HepG2 (cell line): ENCODE data around the gene CEACAM3. TPM values are rescaled to one million over a fixed set of nuclear protein-coding genes. Genes with fewer than 3 reads are reported as not detected.
A peak's percentile ranks its signal among the peaks of the same experiment; 100 is the strongest.

ENCODE experiments used
- ARNT2 ChIP-seq: sonication (generic); formaldehyde crosslinking; IDR thresholded peaks from 2 replicates; pipeline ENCODE4 v1.8.0; 2022; ENCODE audit warnings: mild to moderate bottlenecking, low read depth, missing genetic modification reagents, moderate library complexity
- FOSL1 ChIP-seq: sonication (generic); formaldehyde crosslinking; IDR thresholded peaks from 2 replicates; pipeline ENCODE4 v1.9.0; 2021; ENCODE audit warnings: missing genetic modification reagents, borderline replicate concordance
- FOXM1 ChIP-seq: sonication (generic); formaldehyde crosslinking; IDR thresholded peaks from 2 replicates; pipeline ENCODE4 v1.5.0; 2020; ENCODE audit warnings: missing genetic modification reagents
- HCFC1 ChIP-seq: fragments of 150-350 bp; IDR thresholded peaks from 2 replicates; pipeline ENCODE4 v1.6.1; 2014; ENCODE audit warnings: low read depth, low read length
- SP2 ChIP-seq: sonication (generic); formaldehyde crosslinking; IDR thresholded peaks from 2 replicates; pipeline ENCODE4 v1.5.1; 2020; ENCODE audit warnings: mild to moderate bottlenecking, missing genetic modification reagents
- SSRP1 ChIP-seq: IDR thresholded peaks from 2 replicates; pipeline ENCODE4 v1.6.1; 2016; ENCODE audit warnings: control low read depth
- ZNF232 ChIP-seq: sonication (generic); formaldehyde crosslinking; IDR thresholded peaks from 2 replicates; pipeline ENCODE4 v1.4.0; 2020; ENCODE audit warnings: missing genetic modification reagents, borderline replicate concordance
- ZNF775 ChIP-seq: sonication (generic); formaldehyde crosslinking; IDR thresholded peaks from 2 replicates; pipeline ENCODE4 v1.4.0; 2020; ENCODE audit warnings: missing genetic modification reagents, mild to moderate bottlenecking, moderate library complexity, borderline replicate concordance
- polyA plus RNA-seq, 8 experiments: library from polyadenylated mRNA; depleted of rRNA in 3 of 8; stranded (reverse) in 7 of 8; unstranded in 1 of 8; fragments of >200 nt; fragmentation: Illumina TruSeq in 4 of 8; extraction: Trizol in 4 of 8; gene quantifications; 2 replicates each; pipeline versions ENCODE4 v1.2.1 to v1.2.3, GENCODE V29; 2011 to 2016; ENCODE audit warnings: low read depth in 4 of 8, missing spikeins in 1 of 8, mixed read lengths in 1 of 8; ENCODE audit not compliant: insufficient read depth in 1 of 8
- total RNA-seq, 5 experiments: library from RNA; depleted of rRNA; stranded (reverse); fragments of >200 nt; fragmentation: Illumina TruSeq; extraction: Trizol; gene quantifications; 2 replicates each; pipeline ENCODE4 v1.2.3, GENCODE V29; 2016; ENCODE audit warnings: low read depth in 1 of 5
- TF ChIP-seq, protein P1 (sequence below): sonication (generic); formaldehyde crosslinking; IDR thresholded peaks from 2 replicates; pipeline ENCODE4 v1.5.0; 2020; ENCODE audit warnings: missing genetic modification reagents
- TF ChIP-seq, protein P2 (sequence below): IDR thresholded peaks from 2 replicates; pipeline ENCODE4 v1.6.1; 2018; ENCODE audit warnings: missing genetic modification reagents, mild to moderate bottlenecking, missing compliant biosample characterization
- TF ChIP-seq, protein P3 (sequence below): IDR thresholded peaks from 2 replicates; pipeline ENCODE4 v1.6.1; 2018; ENCODE audit warnings: missing genetic modification reagents
- TF ChIP-seq, protein P4 (sequence below): sonication (generic); formaldehyde crosslinking; IDR thresholded peaks from 2 replicates; pipeline ENCODE4 v1.4.0; 2020; ENCODE audit warnings: mild to moderate bottlenecking, missing genetic modification reagents
- TF ChIP-seq, protein P5 (sequence below): sonication (generic); formaldehyde crosslinking; IDR thresholded peaks from 2 replicates; pipeline ENCODE4 v1.4.0; 2020; ENCODE audit warnings: missing genetic modification reagents, mild to moderate bottlenecking, borderline replicate concordance

The CEACAM3 gene
- total and polyA plus RNA-seq, 2 of the 13 experiments (the other 11 are each of a cell fraction or from before 2014, with no cell fraction given): not detected

DNA sequence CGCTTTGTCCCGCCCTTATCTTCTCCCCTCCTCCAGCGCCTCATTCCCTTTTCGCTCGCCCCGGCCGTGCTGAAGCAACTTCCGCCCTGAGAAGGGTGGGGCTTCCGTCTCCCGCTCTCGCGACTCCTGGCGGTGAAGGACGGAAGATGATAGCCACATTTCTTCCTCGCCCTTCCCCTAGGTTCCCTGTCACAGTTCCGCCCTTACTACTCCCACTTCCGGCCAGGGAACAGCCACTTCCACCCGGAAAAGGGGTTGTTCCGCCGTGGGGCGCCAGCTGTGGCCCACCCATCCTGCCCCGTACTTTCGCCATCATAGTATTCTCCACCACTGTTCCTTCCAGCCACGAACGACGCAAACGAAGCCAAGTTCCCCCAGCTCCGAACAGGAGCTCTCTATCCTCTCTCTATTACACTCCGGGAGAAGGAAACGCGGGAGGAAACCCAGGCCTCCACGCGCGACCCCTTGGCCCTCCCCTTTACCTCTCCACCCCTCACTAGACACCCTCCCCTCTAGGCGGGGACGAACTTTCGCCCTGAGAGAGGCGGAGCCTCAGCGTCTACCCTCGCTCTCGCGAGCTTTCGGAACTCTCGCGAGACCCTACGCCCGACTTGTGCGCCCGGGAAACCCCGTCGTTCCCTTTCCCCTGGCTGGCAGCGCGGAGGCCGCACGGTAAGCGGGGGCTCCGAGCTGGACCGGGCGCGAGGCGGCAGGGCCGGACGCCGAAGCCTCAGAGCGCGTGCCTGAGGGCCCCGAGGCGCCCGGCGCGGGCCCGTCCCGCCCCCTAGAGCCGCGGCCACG lies 63.4 kb downstream of the CEACAM3 start, which contains the start of gene RPS19 (continued):
- TF ChIP-seq, protein P1, sequence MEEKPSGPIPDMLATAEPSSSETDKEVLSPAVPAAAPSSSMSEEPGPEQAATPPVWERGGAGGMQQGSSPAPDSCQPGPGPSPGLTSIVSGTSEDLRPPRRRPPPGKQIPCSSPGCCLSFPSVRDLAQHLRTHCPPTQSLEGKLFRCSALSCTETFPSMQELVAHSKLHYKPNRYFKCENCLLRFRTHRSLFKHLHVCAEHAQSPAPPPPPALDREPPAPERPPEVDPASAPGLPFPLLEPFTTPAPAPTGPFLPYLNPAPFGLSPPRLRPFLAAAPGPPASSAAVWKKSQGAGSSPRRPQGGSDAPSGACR (CRISPR knock-in tag): 0 out of 2 replicates have a peak, but pooled peaks have one; percentile 27
- TF ChIP-seq, protein P2, sequence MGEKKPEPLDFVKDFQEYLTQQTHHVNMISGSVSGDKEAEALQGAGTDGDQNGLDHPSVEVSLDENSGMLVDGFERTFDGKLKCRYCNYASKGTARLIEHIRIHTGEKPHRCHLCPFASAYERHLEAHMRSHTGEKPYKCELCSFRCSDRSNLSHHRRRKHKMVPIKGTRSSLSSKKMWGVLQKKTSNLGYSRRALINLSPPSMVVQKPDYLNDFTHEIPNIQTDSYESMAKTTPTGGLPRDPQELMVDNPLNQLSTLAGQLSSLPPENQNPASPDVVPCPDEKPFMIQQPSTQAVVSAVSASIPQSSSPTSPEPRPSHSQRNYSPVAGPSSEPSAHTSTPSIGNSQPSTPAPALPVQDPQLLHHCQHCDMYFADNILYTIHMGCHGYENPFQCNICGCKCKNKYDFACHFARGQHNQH (CRISPR knock-in tag): peak; percentile 44
- TF ChIP-seq FOXM1 (CRISPR knock-in tag) (no peak), SP2 (CRISPR knock-in tag) (peak; percentile 86), SSRP1 (no peak; the same call in 1 of the 2 replicates), ZNF232 (CRISPR knock-in tag) (no peak), FOSL1 (CRISPR knock-in tag) (no peak), ARNT2 (CRISPR knock-in tag) (peak; percentile 99), ZNF775 (CRISPR knock-in tag) (no peak; the same call in 1 of the 2 replicates), HCFC1 (peak; percentile 88)
- TF ChIP-seq, protein P3, sequence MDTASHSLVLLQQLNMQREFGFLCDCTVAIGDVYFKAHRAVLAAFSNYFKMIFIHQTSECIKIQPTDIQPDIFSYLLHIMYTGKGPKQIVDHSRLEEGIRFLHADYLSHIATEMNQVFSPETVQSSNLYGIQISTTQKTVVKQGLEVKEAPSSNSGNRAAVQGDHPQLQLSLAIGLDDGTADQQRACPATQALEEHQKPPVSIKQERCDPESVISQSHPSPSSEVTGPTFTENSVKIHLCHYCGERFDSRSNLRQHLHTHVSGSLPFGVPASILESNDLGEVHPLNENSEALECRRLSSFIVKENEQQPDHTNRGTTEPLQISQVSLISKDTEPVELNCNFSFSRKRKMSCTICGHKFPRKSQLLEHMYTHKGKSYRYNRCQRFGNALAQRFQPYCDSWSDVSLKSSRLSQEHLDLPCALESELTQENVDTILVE (CRISPR knock-in tag): peak; percentile 95
- TF ChIP-seq, protein P4, sequence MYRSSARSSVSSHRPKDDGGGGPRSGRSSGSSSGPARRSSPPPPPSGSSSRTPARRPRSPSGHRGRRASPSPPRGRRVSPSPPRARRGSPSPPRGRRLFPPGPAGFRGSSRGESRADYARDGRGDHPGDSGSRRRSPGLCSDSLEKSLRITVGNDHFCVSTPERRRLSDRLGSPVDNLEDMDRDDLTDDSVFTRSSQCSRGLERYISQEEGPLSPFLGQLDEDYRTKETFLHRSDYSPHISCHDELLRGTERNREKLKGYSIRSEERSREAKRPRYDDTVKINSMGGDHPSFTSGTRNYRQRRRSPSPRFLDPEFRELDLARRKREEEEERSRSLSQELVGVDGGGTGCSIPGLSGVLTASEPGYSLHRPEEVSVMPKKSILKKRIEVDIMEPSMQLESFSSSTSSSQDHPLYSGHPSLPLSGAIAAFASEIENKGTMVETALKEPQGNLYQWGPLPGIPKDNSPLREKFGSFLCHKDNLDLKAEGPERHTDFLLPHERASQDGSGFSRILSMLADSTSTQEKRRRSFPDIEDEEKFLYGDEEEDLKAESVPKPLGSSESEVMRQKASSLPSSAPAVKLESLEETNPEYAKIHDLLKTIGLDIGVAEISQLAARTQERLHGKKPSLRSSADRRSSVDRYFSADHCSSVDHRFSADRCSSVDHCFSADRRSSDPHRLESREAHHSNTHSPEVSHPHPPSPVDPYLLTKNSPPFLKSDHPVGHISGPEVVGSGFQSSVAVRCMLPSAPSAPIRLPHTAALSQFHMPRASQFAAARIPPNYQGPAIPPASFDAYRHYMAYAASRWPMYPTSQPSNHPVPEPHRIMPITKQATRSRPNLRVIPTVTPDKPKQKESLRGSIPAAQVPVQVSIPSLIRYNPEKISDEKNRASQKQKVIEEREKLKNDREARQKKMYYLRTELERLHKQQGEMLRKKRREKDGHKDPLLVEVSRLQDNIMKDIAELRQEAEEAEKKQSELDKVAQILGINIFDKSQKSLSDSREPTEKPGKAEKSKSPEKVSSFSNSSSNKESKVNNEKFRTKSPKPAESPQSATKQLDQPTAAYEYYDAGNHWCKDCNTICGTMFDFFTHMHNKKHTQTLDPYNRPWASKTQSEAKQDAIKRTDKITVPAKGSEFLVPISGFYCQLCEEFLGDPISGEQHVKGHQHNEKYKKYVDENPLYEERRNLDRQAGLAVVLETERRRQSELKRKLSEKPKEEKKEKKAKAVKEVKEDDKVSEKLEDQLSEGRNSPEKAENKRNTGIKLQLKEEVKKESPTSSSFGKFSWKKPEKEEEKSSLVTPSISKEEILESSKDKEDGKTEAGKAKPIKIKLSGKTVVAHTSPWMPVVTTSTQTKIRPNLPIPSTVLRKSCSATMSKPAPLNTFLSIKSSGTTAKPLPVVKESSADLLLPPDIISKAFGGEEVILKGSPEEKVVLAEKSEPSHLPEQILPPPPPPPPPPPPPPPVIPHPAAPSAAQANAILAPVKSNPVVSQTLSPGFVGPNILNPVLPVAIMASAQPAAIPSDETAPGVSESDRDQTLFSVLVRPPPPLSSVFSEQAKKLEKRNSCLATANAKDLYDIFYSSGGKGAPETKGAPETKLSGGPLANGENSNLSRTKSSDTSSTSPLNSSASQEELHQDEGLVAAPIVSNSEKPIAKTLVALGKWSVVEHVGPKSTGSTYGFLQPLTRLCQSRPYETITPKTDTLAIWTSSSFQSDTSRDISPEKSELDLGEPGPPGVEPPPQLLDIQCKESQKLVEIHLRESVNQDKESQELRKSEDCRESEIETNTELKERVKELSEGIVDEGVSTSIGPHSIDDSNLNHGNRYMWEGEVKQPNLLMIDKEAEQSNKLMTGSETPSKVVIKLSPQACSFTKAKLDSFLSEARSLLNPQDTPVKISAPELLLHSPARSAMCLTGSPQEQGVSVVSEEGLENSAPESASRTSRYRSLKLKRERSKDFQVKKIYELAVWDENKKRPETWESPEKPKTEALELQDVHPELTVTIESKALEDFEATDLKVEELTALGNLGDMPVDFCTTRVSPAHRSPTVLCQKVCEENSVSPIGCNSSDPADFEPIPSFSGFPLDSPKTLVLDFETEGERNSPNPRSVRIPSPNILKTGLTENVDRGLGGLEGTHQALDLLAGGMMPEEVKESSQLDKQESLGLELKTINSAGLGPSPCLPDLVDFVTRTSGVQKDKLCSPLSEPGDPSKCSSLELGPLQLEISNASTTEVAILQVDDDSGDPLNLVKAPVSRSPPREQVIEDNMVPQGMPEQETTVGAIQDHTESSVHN (CRISPR knock-in tag): 0 out of 2 replicates have a peak, but pooled peaks have one; percentile 43
- TF ChIP-seq, protein P5, sequence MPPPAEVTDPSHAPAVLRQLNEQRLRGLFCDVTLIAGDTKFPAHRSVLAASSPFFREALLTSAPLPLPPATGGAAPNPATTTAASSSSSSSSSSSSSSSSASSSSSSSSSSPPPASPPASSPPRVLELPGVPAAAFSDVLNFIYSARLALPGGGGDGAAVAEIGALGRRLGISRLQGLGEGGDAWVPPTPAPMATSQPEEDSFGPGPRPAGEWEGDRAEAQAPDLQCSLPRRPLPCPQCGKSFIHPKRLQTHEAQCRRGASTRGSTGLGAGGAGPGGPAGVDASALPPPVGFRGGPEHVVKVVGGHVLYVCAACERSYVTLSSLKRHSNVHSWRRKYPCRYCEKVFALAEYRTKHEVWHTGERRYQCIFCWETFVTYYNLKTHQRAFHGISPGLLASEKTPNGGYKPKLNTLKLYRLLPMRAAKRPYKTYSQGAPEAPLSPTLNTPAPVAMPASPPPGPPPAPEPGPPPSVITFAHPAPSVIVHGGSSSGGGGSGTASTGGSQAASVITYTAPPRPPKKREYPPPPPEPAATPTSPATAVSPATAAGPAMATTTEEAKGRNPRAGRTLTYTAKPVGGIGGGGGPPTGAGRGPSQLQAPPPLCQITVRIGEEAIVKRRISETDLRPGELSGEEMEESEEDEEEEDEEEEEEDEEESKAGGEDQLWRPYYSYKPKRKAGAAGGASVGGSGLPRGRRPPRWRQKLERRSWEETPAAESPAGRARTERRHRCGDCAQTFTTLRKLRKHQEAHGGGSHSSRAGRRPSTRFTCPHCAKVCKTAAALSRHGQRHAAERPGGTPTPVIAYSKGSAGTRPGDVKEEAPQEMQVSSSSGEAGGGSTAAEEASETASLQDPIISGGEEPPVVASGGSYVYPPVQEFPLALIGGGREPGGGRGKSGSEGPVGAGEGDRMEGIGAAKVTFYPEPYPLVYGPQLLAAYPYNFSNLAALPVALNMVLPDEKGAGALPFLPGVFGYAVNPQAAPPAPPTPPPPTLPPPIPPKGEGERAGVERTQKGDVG (CRISPR knock-in tag): no peak
